Raji (cell line): ENCODE measurements around the gene CELSR1.

Experiments used
- POLR2A ChIP-seq: IDR thresholded peaks from 2 replicates; pipeline ENCODE4 v1.6.1; 2011; ENCODE audit warnings: low read depth, low read length, control low read depth; ENCODE audit not compliant: insufficient read depth

CELSR1 gene

DNA sequence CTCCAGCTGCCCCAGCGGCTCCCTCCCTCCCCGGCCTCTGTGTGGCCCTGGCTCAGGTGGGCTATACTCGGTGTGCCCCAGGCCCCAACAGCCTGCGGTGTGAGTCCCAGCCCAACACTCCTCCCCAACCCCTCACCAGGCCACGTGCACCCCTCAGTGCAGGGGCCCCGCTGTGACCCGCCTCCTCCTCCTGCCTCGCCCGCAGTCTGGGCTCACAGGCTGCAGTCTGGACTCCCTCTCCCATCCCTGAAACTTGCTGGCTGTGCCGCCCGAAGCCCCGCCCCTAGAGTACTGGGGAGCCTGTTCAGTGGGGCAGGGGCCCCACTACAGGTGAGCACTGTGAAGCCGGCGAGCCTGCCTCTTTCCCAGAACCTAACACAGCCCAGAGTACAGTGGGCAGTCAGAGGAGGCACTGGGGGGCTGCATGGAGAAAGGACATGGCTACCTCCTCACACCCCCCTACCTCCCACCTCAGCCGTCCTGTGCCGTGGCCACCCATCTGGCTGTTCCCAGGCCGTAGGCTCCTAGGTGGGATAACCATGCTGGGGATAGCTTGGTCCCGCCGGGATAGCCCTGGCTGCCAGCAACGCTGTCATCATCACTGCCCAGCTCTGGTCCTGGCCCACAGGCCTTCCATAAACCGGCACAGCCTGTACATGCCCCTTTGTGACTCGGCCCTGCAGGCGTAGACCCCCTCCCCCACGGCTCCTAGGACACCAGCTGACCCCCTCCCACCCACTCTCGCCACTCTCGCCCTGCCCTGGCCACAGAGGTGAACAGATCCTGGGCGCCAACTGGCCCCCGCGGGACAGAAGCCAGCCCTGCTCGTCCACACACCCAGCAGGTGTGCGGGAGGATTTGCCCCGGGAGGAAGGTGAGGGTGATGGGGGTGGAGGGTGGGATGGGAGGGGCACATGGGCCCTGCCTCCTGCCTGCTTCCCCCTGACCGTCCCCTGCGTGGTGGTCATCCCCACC lies 29.7 kb downstream of the CELSR1 start:
- no peak for TF ChIP-seq POLR2A

DNA sequence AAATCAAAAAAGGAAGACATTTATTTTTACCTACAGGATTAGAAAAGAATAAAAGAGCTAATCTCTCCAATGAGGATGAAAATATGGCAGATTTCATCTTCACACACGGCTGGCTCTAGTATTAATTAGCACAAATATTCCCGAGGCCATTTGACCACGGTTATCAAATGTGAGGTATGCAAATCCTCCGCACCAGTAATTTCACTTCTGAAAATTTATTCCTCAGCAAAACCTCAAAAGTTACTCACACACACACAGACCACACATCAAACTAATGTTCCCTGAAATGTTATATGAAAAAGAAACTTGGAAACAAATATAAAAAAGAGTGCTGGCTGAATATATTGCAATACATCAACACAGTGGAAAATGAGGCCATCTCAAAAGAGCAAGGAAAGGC lies 32.8 kb downstream of the CELSR1 start:
- no peak for TF ChIP-seq POLR2A

DNA sequence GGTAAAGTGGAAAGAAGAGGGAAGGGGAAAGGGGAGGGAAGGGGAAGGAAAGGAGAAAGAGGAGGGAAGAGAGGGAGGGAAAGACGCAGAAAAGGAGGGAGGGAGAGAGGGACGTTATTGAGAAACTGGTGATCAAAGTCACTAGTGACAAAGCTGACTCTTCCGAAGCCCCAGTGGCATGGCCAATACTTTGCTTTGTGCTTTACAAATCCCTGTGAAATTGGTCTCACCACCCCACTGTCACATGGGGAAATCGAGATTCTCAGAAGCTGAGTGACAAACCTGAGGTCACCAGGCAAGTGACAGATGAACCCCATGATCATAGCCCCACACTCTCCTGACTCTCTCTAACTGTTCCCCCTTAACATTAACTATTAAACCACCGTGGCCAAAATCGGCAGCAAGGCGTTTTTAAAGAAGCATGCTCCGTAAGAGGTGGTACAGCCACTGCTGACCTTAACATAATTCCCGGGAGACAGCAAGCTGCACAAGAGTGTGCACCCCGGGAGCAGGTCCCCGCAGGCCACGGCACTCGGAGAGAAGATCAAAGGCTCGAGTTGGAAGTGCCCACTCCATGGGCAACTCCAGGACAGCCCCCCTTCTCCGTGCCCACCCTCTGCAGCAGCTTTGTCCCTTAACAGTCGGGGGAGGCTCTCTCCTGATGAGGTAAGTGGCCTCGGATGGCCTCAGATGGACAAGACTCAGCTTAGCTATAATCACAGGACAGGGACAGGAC lies 34.8 kb downstream of the CELSR1 start:
- no peak for TF ChIP-seq POLR2A

DNA sequence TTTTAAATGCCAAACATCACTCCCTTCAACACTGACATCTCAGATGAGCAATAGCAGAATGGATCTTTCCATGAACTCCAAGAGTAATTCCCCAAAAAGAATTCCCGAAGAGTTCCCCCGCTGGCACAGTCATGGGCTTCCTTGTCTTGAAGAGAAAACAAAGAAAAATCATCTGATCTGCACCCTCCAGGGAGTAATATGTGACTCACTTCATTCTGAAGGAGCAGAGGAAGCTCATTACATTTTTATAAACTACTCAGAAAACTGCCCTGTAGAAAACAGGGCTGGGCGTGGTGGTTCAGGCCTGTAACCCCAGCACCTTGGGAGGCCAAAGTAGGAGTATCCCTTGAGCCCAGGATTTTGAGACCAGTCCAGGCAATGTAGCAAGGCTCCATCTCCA lies 35.7 kb downstream of the CELSR1 start:
- no peak for TF ChIP-seq POLR2A

DNA sequence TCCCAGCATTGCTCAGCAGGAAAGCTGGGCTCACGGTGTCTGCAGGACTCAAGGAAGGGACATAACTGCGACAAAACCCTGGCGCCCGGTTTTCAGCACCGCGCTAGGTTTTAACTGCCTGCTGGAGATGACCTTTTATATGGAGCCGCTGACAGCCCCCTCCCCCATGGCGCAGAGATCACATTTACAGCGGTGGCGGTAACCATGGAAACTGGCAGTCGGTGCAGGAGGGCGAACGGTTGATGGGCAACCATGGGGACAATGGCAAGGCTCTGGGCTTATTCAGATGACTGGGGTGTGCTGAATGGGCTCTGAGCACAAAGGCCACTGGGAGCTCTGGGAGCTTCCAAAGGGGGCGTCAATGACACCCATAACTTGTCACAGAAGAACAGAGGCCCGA lies 37.2 kb downstream of the CELSR1 start:
- TF ChIP-seq POLR2A, result no peak

DNA sequence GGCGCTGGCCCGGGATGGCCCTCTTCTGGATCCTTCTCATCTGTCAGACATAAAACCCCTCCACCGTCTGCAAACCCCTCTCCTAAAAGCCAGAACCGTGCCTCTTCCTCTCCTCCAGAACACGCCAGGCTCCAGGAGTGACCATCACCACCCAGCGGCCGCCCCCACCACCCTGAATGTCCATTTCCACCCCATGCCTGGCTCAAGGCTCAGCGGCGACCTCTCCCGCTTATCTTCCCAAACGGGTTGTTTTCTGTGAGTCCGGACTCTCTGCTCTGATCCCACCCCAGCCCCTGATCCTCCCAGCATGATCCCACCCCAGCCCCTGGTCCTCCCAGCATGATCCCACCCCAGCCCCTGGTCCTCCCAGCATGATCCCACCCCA lies 37.6 kb downstream of the CELSR1 start:
- no peak for TF ChIP-seq POLR2A

DNA sequence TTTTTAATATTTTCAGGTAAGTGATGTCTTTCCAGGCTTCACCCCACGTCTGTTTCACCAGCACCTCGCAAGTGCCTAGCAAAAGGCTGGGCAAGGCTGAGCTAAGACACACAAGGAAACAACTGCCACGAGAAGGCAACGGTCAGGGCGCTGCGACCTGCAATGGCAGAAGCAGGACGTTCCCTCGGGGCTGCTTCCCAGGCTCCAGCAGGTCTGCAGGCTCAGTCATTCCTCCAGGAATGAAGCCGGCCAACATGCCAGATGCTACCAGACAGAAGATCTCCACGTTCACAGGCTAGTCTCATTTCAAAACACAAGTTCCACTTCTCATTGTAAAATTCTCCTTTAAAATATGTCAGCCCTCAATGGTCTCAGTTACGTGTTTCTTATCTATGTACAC lies 45.5 kb downstream of the CELSR1 start:
- no peak for TF ChIP-seq POLR2A

DNA sequence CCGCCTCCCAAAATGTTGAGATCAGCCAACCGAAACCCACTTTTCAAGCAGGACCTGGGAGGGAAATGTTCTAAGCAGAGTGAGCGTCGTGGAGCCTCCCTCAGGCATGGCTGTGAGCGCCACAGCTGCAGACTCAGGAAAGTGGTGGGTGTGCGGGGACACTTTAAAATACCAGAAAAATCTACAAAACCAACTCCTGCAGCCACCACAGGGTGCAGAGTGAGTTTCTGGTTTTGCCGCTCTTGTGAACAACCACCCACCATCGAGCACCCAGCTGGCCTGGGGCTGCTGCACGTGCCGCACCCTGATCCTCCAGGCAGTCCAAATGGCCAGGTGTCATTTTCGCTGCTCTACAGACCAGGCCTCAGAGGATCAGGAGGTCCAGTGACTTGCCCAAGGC lies 46.9 kb downstream of the CELSR1 start:
- TF ChIP-seq POLR2A, result no peak

DNA sequence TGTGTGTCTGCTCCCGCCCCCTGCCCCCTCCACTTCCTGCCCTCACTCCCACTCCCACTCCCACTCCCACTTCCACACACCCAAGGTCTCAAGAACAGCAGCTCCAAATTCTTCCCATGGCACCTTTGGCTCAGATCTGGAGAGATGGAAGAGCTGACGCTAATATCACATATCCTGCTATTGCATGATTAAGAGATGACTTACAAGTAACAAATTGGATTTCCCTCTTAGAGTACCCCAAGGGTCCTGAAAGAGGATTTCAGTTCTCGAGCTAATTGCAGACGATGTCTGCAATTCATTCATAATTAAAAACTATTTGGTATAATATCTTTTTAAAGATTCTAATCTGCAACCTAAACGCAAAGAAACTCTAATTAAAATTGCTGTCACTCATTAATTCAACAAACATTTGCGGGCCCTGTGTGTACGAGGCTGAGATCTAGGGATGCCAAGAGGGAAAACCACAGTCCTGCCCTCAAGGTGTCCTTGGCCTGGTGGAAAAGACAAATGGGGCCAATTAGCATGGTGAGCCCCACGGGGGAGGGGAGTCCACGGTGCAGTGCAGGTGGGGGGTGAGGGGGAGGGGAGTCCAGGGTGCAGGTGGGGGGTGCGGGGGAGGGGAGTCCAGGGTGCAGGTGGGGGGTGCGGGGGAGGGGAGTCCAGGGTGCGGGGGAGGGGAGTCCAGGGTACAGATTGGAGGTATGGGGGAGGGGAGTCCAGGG lies 50.3 kb downstream of the CELSR1 start:
- TF ChIP-seq POLR2A, result no peak

DNA sequence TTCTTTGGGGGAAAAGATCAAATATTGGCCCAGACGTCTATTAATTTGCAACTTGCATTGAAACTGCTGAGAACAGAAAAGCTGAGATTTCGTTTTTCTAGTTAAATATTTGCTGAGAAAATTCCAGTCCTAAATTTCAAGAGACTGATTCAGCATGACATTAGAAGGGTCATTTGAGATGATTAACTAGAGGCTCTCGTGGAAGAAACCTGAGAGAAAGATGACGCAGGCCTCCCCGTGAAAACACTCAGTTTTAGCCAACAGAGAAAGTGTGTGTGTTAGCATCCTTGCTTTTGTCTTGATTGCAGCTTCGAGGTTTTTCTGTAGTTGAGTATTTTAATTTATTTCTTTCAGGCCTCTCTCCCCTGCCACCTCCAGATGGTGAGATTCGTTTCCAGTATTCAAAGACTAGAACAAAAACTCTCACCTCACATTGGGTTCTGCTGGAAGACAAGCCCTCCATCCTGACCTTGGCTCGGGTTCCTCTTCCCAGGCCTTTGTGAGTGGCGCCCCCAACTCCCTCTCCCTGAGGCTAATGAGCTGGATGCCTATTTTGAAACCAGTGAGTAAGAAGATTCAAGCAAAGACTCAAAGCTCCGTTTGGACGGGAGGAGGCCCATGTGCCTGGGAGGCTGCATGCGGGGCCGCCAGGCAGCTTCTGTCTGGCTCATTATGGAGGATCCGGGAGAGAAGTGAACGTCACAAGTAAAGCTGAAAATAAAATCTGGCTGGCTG lies 52.4 kb downstream of the CELSR1 start:
- no peak for TF ChIP-seq POLR2A

DNA sequence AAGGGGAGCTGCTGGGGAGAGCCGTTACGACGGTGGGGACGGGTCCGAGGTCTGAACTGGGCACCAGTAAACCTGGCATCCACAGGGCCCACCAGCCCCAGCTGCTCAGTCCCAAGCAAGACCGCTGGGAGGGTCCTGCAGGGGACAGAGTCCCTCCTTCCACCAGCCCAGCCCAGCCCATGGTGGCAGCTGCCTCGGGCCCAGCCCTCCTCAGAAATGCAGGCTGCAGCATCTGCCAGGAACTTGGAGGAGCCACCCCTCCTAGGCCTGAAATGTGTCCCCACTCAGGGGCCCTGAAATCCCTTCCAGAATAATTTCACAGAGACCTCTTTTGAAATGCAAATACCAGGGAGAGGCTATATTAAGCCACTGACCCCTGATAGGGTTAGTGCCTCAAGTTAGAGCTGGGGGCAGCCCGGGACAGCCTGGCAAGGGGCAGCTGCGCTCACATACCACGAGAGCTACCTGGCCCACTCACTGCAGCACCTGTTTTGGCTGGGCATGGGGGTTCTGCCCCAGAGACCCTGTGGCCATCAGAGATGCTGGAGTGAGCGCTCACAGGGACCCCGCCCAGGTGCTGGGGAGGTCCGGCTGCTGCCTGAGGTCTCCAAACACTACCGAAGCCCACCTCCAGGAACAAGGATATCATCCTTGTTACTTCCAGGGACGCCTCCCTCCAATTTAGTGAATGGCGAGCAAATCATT lies 53.1 kb downstream of the CELSR1 start:
- TF ChIP-seq POLR2A, result no peak

DNA sequence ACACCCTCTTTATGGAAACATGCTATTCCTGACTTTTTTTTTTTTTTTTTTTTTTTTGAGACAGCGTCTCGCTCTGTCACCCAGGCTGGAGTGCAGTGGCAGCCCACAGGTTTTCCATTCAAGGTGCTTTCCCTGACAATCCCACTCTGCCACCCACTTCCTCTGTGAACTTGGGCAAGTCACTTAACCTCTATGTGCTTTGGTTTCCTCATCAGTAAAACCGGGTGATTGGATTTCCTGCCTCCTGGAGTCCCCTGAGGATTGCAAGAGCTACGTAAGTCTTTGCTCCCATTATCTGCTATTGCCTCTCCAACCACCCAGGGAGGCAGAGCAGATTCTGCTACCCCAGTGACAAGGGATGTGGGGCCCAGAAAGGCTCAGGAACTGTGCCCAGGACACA lies 54.1 kb downstream of the CELSR1 start:
- no peak for TF ChIP-seq POLR2A

DNA sequence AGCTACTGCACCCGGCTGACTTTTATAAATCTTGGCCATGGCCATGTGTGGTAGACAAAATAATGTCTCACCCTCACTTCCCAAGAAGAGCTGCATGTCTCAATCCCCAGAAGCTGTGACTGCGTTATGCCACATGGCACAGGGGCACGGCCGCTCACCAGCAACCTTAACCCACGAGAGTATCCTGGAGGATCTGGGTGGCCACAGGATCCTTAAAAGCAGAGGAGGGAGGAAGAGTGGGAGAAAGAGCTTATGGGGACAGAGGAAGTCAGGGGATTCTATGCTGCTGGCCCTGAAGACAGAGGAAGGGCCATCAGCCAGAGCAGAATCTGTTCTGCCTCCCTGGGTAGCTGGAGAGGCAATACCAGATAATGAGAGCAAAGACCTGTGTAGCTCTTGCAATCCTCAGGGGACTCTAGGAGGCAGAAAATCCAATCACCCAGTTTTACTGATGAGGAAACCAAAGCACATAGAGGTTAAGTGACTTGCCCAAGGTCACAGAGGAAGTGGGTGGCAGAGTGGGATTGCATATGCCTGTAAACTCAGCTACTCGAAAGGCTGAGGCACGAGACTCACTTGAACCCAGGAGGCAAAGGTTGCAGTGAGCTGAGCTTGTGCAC lies 55.3 kb downstream of the CELSR1 start:
- no peak for TF ChIP-seq POLR2A

DNA sequence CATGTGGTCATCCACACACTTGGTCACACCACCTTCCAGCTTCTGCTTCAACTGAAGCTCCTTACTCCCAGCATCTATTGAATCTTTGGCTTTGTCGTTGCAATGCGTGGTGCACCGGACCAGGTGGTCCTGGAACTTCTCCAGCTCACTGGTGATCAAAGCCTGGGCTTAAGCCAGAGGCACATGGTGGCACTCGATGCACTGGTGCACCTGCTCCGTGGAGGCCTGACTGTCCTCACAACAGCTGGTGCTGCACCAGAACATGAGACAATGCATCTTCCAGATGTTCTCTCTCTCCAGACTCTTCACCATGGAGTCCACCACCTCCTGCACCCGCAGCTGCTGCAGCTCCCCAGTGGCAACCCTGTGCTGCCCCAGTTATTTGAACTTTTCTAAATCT lies 56.0 kb downstream of the CELSR1 start:
- no peak for TF ChIP-seq POLR2A

DNA sequence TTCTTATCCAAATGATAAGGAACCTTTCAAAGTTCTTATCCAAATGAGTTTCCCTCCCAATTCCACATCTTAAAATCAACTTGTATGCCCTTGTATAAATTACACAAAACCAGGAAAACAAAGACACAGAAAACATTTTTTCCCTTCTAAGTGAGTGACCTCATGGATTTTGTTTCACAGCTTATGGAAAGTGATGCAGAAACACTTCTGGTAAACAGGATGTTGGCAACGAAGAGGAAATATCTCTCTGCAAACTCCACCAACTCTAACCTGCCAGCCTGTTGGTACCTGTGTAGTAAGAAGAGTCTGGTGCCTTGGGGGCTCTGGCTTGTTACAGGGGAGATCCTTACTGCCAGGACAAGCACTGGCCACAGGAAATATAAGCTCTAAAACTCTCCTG lies 57.0 kb downstream of the CELSR1 start:
- TF ChIP-seq POLR2A, result no peak

DNA sequence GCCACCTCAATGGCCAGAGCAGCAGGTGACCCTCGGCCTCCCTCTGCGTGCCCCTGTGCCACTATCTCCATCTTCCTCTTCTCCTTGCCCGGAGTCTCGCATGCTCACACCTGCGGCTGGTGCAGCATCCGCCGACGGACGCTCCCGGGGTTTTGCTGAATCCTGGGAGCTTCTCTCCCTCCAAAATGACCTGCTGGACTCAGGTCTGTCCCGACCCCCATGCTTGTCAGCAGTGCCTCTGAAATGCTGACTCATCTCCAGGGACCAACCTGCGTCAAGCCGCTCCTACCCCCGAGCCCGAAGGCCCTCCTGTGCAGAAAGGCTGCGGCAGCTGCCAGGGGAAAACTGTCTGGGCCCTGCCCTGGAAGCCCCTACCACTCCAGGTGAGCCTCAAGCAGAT lies 58.4 kb downstream of the CELSR1 start:
- TF ChIP-seq POLR2A, result no peak
